HEK293 (cell line): Measurements from ENCODE around the gene LPP.

Source experiments
- CTCF ChIA-PET: fragments of 350-600 bp; formaldehyde crosslinking; extraction: SDS; loops from one replicate; lab custom pipeline; 2021; ENCODE audit warnings: antibody characterized with exemption; lab: Yijun Ruan, JAX
- POLR2A ChIA-PET: fragments of 300-600 bp; formaldehyde crosslinking; extraction: SDS; loops from one replicate; lab custom pipeline; 2020; ENCODE audit warnings: antibody characterized with exemption, inconsistent platforms; lab: Yijun Ruan, JAX
- H3K27ac ChIP-seq: fragments of 200-500 bp; sonication (Bioruptor generic); 2 replicates; pipeline ENCODE4 v1.5.1; 2014; ENCODE audit warnings: low read depth, low read length, control low read depth, inconsistent platforms; ENCODE audit errors: extremely low read depth
- H3K36me3 ChIP-seq, 2 experiments: fragments of 200-500 bp in 1 of 2; sonication (Bioruptor generic) in 1 of 2; 1 replicate in 1 of 2; 2 replicates in 1 of 2; pipeline ENCODE4 v1.5.1; 2014 to 2017; ENCODE audit warnings: inconsistent platforms in 2 of 2, low read length in 2 of 2; ENCODE audit not compliant: control insufficient read depth in 2 of 2, insufficient read depth in 1 of 2
- H3K4me1 ChIP-seq: fragments of 200-500 bp; sonication (Bioruptor generic); 2 replicates; pipeline ENCODE4 v1.5.1; 2014; ENCODE audit warnings: mild to moderate bottlenecking, low read length, inconsistent platforms; ENCODE audit not compliant: control insufficient read depth, insufficient read depth
- H3K4me3 ChIP-seq: 2 replicates; pipeline ENCODE4 v1.5.1; 2011; ENCODE audit warnings: low read depth, mild to moderate bottlenecking, control low read depth, low read length, moderate library complexity
- H3K9me3 ChIP-seq: fragments of 200-500 bp; sonication (Bioruptor generic); 2 replicates; pipeline ENCODE4 v1.5.1; 2014; ENCODE audit warnings: low read depth, low read length, inconsistent platforms; ENCODE audit not compliant: control insufficient read depth, insufficient read depth
- CTCF ChIP-seq: fragments of 450-650 bp; formaldehyde crosslinking; IDR thresholded peaks from 2 replicates; pipeline ENCODE4 v1.5.1; 2016; ENCODE audit warnings: missing biosample characterization, missing genetic modification characterization
- HOXC10 ChIP-seq: sonication (generic); formaldehyde crosslinking; IDR thresholded peaks from 2 replicates; pipeline ENCODE4 v1.8.1; 2023; ENCODE audit warnings: mild to moderate bottlenecking, missing genetic modification reagents
- INSM2 ChIP-seq: fragments of 450-650 bp; formaldehyde crosslinking; IDR thresholded peaks from 2 replicates; pipeline ENCODE4 v1.5.1; 2016; ENCODE audit warnings: missing biosample characterization, missing genetic modification characterization
- SCRT2 ChIP-seq: fragments of 450-650 bp; formaldehyde crosslinking; IDR thresholded peaks from 2 replicates; pipeline ENCODE4 v1.5.1; 2016; ENCODE audit warnings: missing biosample characterization, missing genetic modification characterization
- ZBTB10 ChIP-seq: fragments of 450-650 bp; formaldehyde crosslinking; IDR thresholded peaks from 2 replicates; pipeline ENCODE4 v1.5.1; 2016; ENCODE audit warnings: missing biosample characterization, missing genetic modification characterization
- ZBTB49 ChIP-seq: fragments of 450-650 bp; formaldehyde crosslinking; IDR thresholded peaks from 2 replicates; pipeline ENCODE4 v1.5.1; 2016; ENCODE audit warnings: missing biosample characterization, missing genetic modification characterization, low read depth
- ZEB2 ChIP-seq: fragments of 450-650 bp; formaldehyde crosslinking; IDR thresholded peaks from 2 replicates; pipeline ENCODE4 v1.5.1; 2016; ENCODE audit warnings: missing biosample characterization, missing genetic modification characterization
- ZIC2 ChIP-seq: fragments of 450-650 bp; formaldehyde crosslinking; IDR thresholded peaks from 2 replicates; pipeline ENCODE4 v1.5.1; 2016; ENCODE audit warnings: missing biosample characterization, missing genetic modification characterization
- ZNF138 ChIP-seq: fragments of 450-650 bp; formaldehyde crosslinking; IDR thresholded peaks from 2 replicates; pipeline ENCODE4 v1.5.1; 2016; ENCODE audit warnings: missing biosample characterization, missing genetic modification characterization, borderline replicate concordance
- ZNF239 ChIP-seq: fragments of 450-650 bp; formaldehyde crosslinking; IDR thresholded peaks from 2 replicates; pipeline ENCODE4 v1.5.1; 2016; ENCODE audit warnings: missing biosample characterization, missing genetic modification characterization
- ZNF366 ChIP-seq: fragments of 450-650 bp; formaldehyde crosslinking; conservative IDR thresholded peaks from 2 replicates; pipeline ENCODE4 v1.5.1; 2016; ENCODE audit warnings: missing biosample characterization, missing genetic modification characterization
- ZNF37A ChIP-seq: fragments of 450-650 bp; IDR thresholded peaks from 2 replicates; pipeline ENCODE4 v1.5.1; 2018; ENCODE audit warnings: missing biosample characterization, missing genetic modification characterization
- ZNF513 ChIP-seq: fragments of 450-650 bp; IDR thresholded peaks from 2 replicates; pipeline ENCODE4 v1.5.1; 2018; ENCODE audit warnings: missing biosample characterization, missing genetic modification characterization
- ZNF561 ChIP-seq: fragments of 450-650 bp; IDR thresholded peaks from 2 replicates; pipeline ENCODE4 v1.5.1; 2018; ENCODE audit warnings: missing biosample characterization, missing genetic modification characterization, borderline replicate concordance
- ZNF571 ChIP-seq: fragments of 450-650 bp; formaldehyde crosslinking; IDR thresholded peaks from 2 replicates; pipeline ENCODE4 v1.5.0; 2017; ENCODE audit warnings: missing biosample characterization, missing genetic modification characterization
- ZNF624 ChIP-seq: fragments of 450-650 bp; formaldehyde crosslinking; IDR thresholded peaks from 2 replicates; pipeline ENCODE4 v1.5.1; 2017; ENCODE audit warnings: missing biosample characterization, missing genetic modification characterization
- ZNF670 ChIP-seq: fragments of 450-650 bp; formaldehyde crosslinking; IDR thresholded peaks from 2 replicates; pipeline ENCODE4 v1.5.1; 2016; ENCODE audit warnings: missing biosample characterization, missing genetic modification characterization, low read depth
- ZNF692 ChIP-seq: fragments of 450-650 bp; formaldehyde crosslinking; IDR thresholded peaks from 2 replicates; pipeline ENCODE4 v1.5.1; 2016; ENCODE audit warnings: missing biosample characterization, missing genetic modification characterization
- ZNF791 ChIP-seq: fragments of 450-650 bp; formaldehyde crosslinking; IDR thresholded peaks from 2 replicates; pipeline ENCODE4 v1.5.1; 2016; ENCODE audit warnings: missing biosample characterization, missing genetic modification characterization
- ZSCAN16 ChIP-seq: fragments of 450-650 bp; formaldehyde crosslinking; IDR thresholded peaks from 2 replicates; pipeline ENCODE4 v1.5.1; 2016; ENCODE audit warnings: missing biosample characterization, missing genetic modification characterization
- ZSCAN18 ChIP-seq: fragments of 450-650 bp; formaldehyde crosslinking; IDR thresholded peaks from 2 replicates; pipeline ENCODE4 v1.5.1; 2016; ENCODE audit warnings: missing biosample characterization, missing genetic modification characterization

LPP gene

GRCh38 chr3:188927971-188928370, 774.0 kb downstream of the LPP start (continued):
- TF ChIP-seq CTCF (tag by site-specific recombination), result no peak
- TF ChIP-seq ZBTB49 (tag by site-specific recombination), result no peak
- no peak for TF ChIP-seq ZNF571
- TF ChIP-seq ZBTB10 (tag by site-specific recombination), result no peak
- no peak for TF ChIP-seq ZSCAN18
- no peak for TF ChIP-seq ZNF513 (tag by site-specific recombination)
- no peak for TF ChIP-seq ZNF37A (tag by site-specific recombination)
- no peak for TF ChIP-seq ZNF366 (tag by site-specific recombination)
- TF ChIP-seq, all 188 proteins: peak for 0

GRCh38 chr3:188929137-188929536, 775.2 kb downstream of the LPP start:
- no peaks in the 10 kb centered on the region for H3K36me3 ChIP-seq
- ChIA-PET CTCF (interaction anchor here (2.9 kb wide), 1 partner anchor 26 kb away, joined by 13 read pairs; no protein-coding TSS in a partner anchor), POLR2A (no interaction called here)
- no peak overlapping the region for H3K4me3 ChIP-seq
- H3K27ac ChIP-seq, result no peak overlapping the region
- no peaks in the 10 kb centered on the region for H3K9me3 ChIP-seq
- no peaks in the 10 kb centered on the region for H3K4me1 ChIP-seq
- no peak for TF ChIP-seq ZEB2
- no peak for TF ChIP-seq ZNF624
- TF ChIP-seq ZNF561, result no peak
- no peak for TF ChIP-seq ZBTB49 (tag by site-specific recombination)
- TF ChIP-seq ZNF138, result no peak
- TF ChIP-seq ZNF791 (tag by site-specific recombination), result no peak
- no peak for TF ChIP-seq SCRT2 (tag by site-specific recombination)
- no peak for TF ChIP-seq ZNF239 (tag by site-specific recombination)
- no peak for TF ChIP-seq HOXC10 (CRISPR knock-in tag)
- TF ChIP-seq ZIC2 (tag by site-specific recombination), result no peak
- TF ChIP-seq INSM2 (tag by site-specific recombination), result no peak
- TF ChIP-seq ZNF692 (tag by site-specific recombination), result no peak
- no peak for TF ChIP-seq ZNF670 (tag by site-specific recombination)
- TF ChIP-seq ZSCAN16 (tag by site-specific recombination), result no peak
